Activated naive CD4-positive, alpha-beta T cell treated with Interleukin-2 at 50 U/mL for 16 hours (primary cell): Measurements from ENCODE around the gene BRD4.

Source experiments
- DNase-seq: peaks from one replicate; pipeline ENCODE4 v3.0.0-alpha.2; 2020

BRD4 gene

DNA sequence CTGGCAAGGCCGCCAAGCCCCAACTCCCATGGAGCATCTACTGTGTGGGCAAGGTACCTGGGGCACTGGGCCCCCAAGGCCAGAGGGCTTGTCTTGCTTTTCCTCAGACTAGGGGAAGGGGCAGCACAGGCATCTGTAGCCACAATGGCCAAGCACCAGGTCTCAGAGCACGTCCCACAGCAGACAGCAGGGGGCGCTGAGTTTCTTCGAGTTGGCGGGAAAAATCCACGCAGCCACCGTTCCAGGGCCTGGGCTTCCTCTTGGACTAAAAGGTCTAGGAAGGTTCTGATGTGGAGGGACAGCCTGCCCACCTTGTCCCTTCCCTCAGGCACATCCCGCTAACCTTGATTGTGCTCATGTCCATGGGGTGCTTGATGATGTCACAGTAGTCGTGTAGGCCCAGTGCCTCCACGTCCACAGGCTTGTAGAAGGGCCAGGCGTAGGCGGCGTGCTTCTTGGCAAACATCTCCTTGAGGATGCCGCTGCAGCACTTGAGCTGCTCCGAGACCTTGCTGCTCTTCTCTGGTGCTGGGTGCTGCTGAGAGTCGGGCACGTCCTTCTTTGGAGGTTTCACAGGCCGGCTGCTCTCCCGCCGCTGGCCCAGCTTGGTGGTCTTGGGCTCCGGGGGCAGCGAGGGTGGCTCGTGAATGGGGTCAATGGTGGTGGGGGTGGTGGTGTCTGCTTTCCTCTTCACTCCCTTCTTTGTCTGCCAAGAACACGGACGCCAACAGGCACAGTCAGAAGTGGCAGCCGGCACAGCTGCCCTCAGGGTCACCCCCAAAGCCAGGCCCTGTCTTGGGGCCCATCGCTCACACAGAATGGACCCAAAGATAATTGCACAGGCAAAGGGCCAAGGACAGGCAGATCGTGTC is 68.0 kb downstream of the BRD4 start:
- DNase-seq = peak; percentile 76

DNA sequence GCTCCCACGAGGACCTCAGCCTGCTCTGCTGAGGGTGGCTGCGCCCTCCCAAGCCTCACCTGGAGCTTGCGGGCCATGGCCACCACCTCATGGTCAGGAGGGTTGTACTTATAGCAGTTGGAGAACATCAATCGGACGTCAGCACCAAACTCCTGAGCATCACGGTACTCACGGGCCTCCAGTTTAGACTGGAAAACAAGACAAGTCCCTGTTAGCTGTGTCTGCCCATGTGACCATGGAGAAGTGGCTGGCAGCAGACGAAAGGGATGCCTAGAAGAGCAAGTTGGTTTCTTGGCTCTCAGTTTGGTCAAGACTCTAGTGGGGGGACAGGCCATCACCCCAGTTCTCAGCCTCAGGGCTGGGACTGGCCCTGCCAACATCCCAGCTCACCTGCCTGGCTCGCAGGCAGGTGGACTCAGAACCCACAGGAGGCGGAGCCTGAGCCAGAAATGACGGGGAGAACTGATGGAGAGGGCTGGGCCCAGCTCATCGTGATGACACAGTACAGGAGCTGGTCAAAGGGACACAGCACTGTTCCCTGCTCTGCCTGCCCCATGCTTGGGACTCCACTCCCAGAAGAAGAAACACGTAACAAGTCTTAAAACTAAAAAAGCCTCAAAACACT is 68.9 kb downstream of the BRD4 start:
- DNase-seq = no peak

DNA sequence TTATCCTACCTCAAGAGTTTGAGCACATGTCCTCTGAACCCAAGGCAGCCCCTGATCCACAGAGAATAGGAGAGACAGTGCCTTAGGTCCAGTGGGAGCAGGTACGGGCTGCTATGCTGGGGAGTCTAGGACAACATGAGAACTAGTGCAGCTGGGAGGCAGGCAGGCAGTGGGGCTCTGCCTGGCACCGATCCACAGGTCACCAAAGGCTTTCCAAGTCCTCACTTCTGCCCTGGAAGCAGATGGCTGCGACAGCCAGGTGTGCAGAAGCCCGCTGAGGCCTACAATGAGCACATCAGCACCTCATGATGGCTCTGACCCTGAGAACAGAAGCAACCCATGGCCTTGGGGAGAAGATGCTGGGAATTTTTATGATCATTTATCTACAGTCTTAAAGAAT is 70.3 kb downstream of the BRD4 start:
- DNase-seq = no peak

DNA sequence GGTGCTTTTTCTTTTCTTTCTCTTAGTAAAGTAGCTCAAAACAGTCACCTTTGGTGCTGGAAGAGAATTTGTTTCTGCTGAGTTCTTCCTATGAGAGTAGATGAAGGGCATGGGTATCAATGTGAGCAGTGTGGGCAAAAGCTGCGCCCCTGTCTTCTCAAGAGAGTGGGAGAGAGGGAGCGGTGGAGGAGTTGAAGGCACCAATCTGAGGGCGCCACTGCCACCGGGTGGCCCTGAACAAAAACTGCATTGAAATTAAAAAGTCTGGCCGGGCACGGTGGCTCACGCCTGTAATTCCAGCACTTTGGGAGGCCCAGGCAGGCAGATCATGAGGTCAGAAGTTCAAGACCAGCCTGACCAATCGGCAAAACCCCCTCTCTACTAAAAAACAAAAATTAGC is 71.4 kb downstream of the BRD4 start:
- no peak for DNase-seq

DNA sequence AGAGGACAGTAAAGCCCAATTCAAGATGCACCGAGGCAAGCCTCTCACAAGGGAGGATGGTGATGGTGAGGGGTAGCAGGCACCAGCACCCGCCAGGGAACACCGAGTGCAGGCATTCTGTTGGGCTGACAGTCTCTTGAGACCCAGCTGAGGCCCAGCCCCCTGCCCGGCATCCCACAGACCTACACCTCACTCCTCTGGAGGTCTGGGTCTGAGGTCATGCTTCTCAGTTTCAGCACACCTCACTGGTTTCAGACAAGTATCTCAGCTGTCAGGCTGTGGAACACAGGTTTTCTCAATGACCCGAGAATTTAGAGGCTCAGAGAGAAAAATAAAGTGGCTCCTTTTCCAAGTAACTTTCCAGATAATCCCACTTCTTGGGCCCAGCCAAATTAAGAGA is 72.4 kb downstream of the BRD4 start:
- no peak for DNase-seq

DNA sequence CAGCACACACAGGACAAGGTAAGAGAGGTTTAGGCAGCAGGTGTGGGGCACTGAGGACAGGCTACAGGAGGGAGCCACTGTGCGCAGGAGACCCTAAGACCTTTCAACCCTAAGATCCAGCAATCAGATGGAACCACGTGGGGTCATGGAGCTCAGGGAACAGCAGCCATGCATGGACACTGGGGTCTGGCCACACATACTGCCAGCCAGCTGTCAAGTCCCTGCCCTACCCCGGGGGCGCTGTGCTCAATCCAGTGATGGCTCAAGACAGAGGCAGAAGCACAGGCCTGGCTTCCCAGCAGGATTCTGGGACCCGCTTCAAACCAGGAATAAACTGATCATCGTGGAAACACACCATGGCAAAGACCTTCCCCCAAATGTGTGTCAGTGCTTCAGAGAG is 74.6 kb downstream of the BRD4 start:
- no peak for DNase-seq

DNA sequence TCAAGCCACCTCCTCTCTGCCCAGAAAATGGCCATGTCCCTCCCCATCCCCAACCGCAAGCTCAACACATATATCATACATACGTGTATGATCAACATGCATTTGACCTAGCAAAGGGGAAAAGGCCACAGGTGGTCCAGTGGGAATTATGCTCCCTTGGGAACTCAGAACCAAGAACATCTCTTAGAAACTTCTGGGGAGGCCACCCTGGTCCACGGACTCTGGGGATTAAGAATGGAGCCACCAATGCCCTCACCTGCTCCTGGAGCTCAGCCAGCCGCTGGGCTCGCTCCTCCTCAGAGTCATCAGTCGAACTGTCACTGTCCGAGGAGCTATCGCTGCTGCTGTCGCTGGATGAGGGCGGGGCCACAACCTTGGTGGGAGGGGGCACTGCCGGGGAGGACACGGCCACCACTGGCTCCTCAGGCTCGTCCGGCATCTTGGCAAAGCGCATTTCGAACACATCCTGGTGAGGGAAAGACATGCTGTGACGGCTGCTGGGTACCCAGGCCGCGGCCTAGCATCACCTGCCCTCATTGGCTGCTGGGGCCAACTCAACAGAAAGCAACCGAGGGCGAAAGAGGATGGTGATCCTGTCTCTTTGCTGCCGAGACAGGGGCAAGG is 75.5 kb downstream of the BRD4 start:
- DNase-seq = no peak

DNA sequence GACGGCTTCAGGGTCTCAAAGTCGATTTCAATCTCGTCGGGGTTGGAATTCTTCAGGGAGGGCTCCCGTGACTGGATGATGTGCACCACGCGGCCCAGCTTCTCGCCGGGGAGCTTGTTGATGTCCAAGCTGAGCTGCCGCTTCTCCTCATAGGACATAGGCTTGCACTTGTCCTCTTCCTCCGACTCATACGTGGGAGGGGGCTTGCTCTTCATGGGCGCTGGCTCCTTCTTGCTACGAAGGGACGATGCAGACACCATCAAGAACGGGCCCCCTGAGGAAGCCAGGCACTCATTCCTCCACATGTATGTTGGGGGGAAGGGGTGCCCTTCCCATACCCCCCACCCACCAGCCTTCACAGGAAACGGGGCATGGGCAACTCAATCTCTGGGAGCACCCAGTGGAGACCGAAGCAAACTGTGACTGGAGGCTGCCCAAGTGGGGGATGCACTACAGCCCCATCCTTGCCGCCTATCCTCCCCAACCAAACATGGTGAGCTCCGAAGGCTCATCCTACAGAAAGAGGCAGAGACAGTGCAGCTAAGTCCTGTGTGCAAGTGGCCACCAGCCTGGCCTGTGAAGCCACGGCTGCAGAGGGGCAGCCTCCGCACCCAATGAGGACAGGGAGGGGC is 76.9 kb downstream of the BRD4 start:
- no peak for DNase-seq

DNA sequence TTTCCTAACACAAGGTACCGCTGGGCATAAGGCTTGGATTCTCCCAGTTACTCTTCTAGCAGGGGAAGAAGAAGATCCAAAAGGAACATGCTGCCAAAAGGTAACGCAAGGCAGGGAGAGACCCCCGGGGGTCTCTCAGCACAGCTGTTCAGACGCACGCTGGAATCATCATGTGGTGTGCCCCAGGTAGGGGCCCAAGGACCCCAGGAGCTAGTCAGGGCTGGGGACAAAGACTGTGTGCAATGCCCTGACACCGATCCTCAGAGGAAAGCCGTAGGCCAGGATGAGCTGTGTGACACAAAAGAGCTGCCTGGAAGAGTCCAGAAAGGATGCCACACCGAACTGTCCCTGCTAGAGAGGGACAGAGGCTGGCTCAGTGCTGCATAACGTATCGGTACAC is 77.8 kb downstream of the BRD4 start:
- no peak for DNase-seq

DNA sequence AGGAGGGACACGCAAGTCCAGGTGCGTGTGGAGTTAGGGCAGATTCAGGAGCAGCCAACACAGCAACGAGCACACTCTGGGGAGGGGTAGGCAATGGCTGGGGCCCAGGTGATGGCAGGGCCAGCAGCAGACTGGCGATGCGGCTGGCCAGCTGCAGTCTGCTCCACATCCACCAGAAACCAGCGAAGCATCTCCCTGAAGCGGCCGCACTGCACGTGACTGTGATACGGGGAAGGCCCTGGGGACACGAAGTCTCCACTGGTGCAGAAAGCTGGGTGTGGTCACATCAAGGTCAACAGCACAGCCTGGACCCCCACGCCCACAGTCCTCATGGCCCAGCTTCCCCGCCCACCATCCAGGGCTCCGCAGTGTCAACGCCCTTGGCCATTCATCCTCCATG is 78.8 kb downstream of the BRD4 start:
- no peak for DNase-seq

DNA sequence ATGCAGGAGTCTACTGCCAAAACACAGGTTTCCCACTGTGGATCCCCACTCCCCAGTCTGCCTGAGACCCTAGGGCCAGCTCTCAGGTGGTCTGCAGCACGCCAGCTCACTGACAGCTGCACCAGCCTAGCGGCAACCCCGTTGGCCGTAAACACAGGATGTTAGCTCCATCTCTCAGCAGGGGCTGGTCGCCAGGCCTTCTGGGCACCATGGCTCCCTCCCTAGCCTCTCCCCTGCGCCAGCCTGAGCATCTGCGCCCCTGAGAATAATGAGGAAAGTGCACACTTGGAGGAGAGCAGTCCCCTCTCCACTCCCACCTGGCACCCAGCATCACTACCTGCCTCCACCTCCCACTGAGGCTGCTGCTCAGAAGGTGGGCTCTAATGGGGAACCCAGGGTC is 79.3 kb downstream of the BRD4 start:
- DNase-seq = no peak

DNA sequence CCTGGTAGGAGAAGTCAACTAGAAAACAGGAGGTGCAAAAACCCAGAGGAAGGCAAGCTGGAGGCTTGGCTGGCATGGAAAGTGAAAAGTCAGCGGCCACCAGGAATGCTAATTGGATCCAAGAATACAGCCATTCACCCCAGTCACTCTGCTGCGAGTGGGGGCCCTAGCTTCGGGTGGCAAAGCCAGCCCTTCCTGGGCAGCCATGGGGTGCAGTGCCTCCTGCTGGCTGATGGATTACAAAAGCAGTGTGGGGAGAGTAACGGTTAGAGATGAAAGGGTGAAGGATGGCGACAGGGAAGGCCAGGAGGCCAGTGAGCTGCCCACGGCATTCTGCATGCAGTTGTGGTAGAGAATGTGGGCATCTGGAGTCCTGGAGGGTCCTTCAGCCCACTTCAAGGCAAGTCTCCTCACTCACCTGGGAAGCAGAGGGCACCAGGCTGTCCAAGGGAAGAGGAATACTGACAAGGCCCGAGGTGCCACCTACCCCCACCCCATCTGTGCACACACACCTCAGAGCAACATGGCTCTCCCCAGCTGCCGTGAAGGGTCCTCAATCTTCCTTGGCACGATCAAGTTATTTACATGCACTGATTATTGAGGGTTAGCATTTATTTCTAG is 79.8 kb downstream of the BRD4 start:
- DNase-seq = no peak

DNA sequence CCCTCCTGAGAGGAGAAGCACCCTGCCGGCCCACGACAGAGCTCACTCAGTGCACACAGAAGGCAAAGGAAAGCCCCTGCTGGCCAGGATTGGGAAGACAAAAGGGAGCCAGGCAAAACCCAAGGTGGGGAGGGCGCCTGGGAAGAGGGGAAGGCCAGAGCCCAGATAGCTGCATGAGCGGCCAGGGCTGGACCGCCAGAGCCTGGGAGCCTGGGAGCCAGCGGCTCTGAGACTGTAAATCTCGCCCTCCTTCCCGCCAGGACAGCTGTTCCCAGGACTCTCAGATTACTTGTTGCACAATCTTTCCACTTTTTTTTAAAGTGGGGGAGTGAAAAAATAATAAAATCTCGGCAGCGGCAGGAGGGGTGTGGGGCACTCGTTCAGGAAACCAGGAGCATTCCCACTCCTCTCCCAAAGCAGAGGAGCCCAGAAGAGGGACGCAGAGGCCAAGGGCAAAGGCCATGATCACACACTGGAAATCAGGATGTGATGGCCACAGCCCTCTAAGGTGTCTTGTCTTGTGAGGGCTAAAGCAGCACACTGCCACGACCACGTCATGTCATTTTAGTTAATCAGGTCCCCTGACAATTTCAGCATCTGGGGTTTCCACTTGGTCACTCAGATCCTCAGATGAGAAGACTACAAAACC is 80.5 kb downstream of the BRD4 start:
- DNase-seq = no peak

DNA sequence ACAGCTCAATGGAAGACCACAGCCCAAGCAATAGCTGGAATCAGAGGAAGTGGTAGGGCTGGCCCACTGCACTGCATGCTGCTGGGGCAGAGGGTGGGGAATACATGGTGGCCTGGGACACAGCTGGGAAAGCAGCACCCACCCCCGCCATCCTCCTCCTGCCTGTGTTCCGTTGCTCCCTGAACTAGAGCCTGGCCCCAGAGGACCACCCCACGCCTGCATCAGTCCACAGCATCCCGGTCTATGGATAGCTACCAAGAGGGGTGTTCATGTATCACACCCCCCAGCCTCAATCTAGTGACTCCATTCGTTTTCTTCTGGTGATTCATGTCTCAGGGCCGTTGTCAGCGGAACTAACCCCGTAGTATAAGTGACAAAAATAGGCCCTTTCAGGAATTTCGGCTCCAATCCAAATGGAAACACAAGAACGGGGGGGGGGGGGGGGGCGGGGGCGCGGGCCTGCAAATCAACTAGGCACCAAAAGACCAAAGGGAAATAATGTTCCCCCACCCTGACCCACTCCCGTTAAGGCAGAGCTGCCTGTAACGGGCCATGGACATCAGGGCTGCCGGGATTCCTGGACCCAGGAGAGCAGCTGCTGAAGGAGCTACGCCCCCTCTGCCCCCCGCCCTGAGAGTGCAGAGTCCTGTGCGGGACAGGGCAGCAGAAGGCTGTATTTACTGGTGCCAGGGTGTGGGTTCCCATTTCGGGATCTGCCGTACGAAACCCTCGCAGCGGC is 81.2 kb downstream of the BRD4 start:
- no peak for DNase-seq

DNA sequence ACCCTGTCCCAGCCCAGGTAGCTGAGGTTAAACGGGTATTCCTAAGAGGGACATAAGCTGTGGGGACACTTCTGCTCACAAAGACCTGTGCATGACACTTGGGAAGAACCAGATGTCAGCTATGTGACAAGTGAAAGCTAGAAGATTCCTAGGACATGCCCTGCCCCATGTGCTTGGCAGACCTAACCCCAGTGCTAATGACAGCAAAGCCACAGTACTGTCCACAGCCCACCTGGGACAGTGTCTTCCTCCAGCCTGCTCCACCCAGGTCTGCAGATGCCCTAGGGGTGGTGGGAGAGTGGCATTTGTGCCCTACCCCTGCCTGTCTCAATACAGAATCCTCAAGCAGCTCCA is 81.7 kb downstream of the BRD4 start:
- DNase-seq = no peak

DNA sequence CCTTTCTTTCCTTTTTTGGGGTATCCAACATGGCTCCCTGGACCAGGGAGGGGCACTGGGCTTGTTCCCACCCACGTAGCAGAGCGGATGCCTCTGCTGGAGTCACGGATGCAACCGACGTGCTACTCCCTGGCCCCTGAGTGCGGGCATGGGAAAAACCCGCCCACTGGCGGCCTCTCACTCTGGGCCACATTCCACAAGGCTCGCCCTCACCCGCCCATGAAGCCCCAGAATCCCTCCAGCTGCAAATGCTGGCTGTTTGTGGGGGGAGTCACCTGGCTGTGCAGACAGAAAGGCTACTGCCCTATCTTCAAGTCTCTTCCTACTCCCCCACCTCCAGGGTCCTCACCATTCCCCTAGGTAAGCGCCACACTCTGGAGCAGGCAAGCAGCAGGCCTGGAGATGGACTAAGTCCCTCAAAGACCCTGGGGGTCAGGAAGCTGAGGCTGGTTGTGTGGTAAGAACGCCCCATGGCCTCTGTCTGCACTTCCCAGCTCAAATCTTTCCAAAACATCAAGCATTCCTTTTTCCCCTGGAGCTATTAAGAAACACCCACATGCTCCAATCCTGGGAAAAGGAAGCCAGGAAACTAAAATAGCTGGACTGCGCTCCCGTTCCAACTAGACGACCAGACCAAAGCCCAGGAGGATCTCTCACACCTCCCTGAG is 82.2 kb downstream of the BRD4 start:
- DNase-seq = no peak

DNA sequence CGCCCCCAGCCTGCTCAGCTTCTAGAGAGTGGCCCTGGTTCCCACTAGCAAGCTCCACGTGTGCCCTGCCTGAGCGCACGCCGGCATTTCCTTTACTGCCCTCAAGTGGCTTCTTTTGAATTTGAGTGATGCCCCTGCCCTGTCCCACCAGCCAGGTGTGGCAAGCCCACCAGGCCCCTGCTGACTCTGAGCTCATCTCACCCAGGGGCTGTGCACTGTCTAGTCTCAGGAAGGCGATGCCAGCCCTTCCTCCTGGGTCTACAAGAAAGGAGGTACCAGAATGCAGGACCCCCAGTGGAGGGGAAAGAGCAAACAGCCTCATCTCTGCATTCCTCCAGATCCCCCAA is 82.8 kb downstream of the BRD4 start:
- DNase-seq = no peak

DNA sequence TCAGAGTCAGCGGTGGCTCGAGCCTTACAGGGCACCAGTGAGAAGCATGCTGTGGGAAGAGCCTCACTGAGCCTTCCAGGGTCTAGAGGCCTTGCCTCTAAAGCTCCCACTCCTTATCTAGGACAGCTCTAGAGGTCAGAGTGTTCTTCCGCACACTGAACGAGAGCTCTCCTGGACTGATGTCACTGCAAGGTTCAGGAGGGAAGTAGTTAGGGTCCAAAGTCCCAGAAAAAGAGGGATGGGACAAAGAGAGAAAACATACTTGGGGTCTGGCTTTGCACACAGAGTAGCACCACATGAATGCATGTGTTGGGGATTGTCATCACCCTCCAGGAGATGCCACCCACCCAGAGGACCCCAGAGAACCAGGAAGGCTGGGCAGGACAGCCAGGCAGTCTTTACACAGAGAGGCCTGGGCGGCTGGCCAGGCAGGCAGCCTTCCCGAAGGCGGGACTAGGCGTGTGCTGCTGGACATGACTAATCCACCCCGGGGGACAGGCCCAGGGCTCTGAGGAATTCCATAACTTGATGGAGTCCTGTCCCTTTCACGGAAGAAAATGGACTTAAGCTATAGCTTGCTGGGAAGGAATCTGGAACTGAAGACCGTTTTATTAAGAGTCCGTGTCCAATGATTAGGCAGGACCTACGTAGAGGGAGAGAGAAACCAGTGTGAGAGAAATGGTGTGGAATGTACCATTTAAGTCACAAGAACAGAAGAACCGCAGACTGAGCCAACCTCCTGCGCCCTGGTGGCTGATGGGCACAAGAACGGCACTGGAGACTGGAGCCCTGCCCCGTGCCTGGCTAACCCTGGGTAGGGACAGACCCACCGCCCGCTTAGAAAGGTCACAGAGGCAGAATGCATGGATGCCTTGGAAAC is 83.5 kb downstream of the BRD4 start:
- DNase-seq = no peak

DNA sequence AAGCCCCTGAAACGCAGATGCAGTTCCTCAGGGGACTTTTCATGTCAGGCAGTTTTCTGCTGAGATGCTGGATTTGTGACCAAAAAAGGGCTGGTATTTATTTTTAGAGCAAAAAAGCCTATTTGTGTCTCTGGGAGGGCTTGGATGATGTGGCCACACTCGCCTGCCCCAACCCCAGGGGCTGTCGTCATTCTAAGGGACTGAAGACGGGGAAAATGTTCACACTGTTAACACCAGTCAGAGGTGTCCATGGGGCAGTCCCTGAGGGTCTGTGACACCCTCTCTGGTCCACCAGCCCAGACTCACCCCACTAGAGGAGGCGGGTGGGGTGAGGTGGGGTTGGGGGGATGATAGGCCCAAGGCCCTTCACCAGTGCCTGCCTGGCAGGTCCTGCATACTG is 84.2 kb downstream of the BRD4 start:
- DNase-seq = no peak
